HG02973 (cell line): ENCODE results near the gene SPINK1.
"Not testable (repeated sequence)": the region's sequence is repeated elsewhere in the genome, so short reads cannot be mapped to it uniquely, and the experiment has no call there.

ENCODE experiments used
- ATAC-seq: cut with Tn5 transposase; IDR thresholded peaks from one replicate; pipeline ENCODE4 v1.9.1; 2021; ENCODE audit warnings: moderate library complexity; ENCODE audit not compliant: unreplicated experiment

The SPINK1 gene

DNA sequence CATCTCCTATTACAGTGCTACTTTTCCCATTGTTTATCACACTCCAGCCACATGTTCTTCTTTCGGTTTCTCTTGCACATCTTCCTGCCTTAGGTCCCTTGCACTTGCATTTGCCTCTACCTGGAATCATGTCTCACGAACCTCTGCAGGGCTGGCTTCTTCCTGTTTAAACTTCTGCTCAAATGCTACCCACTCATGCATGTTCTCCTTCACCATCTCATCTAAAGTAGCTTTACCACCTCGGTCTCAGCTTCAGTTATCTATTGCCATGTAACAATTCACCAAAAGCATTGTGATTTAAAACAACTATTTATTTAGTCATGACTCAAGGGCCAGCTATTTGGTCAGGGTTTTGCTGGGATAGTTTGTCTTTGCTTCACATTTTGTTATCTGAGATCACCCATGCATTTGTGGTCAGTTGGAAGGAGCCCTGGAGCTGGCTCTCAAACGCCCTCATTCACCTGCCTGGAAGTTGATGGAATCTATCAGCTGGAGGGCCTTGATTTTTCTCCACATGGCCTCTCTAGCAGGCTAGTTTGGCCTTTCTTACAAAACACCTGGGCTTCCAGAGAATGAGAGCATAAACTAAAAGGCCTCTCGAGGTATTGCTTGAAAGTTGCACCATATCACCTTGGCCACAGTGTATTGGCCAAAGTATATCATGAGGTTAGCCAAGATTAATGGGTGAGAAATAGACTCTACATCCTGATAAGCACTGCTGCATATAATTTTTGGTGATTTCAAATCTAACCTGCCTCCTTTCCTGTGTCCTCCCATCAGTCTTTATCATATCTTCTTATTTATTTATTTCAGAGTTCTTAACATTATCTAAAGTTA is 21.4 kb downstream of the SPINK1 start:
- ATAC-seq, result no peak

DNA sequence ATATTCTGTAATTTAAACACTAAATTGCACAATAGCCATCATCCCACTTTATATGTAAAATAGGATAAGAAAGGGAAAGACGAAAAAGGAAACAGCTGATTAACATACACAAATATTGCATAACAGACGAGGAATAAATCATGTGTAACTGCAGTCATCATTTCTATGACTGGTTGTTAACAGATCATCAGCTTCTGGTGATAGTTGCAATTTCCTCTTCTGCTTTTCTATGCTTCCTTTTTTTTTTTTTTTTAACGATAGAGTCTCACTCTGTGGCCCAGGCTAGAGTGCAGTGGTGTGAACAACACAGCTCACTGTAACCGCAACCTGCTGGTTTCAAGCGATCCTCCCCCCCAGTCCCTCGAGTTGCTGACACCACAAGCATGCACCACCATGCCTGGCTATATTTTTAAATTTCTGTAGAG is 26.4 kb downstream of the SPINK1 start:
- peak; percentile 84 for ATAC-seq

DNA sequence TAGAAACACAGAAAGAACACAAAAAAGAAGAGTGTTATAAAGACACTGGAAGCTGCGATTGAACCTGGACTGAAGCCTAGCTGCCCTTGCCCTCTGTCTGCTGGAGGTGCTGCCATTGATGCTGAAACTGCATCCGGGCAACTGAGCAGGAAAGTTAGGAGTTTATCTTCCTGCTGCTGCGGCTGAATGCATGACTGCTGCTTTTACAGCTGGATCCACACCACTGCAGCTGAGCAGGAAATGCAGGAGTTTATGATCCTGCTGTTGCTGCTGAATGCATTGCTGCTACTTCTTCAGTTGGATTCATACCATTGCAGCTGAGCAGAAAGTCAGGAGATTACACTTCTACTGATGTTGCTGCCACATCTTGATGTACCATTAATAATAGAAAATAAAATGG is 27.1 kb downstream of the SPINK1 start:
- ATAC-seq, result no peak

DNA sequence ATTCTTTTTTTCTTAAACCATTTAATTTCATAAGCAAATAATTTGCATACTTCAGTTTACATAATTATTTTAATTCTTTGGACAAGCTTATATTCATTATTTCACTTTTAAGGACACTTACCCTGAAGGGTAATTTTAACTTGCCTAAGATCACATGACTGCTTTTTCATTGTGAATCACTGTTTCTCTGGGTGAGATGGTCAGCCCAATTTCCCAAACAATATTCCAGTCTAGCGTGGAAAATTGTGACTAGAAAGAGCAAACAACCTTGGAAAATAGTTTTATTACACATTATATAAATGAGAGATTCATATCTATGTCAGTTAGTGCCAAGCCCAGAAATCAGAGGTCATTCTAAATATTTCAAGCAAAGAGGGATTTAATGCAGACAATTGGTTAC is 27.5 kb downstream of the SPINK1 start:
- no peak for ATAC-seq

DNA sequence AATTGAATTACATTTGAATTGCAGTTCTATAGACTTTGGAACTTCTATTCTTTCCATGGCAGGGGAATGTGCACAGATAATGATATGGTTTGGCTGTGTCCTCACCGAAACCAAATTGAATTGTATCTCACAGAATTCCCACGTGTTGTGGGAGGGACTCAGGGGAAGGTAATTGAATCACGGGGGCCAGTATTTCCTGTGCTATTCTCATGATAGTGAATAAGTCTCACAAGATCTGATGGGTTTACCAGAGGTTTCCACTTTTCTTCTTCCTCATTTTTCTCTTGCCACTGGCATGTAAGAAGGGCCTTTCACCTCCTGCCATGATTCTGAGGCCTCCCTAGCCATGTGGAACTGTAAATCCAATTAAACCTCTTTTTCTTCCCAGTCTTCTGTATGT is 28.3 kb downstream of the SPINK1 start:
- not testable (repeated sequence) for ATAC-seq

DNA sequence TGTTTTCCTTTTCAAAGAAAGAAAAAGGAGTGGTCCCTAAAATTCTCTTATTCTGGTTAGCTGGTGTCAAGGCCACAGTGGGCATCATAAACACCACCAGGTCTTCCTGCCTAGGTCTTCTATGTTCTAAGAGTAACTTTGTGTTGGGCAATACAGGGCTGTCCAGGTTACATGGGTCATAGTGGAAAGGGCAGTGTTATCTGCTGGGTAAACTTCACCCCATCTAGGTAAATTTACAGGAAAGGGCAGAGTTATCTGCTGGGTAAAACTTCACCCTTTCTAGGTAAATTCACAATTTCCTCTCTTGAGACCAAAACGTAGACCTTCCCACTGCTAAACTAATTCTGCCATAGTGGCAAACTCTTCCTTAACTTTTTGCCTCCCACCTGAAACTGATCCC is 30.0 kb downstream of the SPINK1 start:
- no peak for ATAC-seq

DNA sequence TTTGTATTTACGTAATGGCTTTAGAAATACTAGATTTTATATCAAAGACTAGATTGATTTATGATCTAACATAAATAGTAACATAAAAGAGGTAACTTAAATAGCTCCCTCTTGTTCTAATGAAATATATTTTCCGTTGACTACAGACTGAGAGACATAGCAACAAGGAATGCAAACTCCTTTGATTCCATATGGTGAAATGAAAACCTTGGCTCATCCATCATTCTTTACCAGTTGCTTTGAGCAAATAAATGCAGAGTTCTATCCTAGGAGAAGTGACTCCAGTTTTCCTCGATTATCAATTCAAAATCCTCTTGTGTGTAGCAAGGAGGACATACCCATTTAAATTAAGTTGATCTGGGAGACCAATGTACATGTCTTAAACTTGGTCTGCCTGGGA is 31.0 kb downstream of the SPINK1 start:
- no peak for ATAC-seq

DNA sequence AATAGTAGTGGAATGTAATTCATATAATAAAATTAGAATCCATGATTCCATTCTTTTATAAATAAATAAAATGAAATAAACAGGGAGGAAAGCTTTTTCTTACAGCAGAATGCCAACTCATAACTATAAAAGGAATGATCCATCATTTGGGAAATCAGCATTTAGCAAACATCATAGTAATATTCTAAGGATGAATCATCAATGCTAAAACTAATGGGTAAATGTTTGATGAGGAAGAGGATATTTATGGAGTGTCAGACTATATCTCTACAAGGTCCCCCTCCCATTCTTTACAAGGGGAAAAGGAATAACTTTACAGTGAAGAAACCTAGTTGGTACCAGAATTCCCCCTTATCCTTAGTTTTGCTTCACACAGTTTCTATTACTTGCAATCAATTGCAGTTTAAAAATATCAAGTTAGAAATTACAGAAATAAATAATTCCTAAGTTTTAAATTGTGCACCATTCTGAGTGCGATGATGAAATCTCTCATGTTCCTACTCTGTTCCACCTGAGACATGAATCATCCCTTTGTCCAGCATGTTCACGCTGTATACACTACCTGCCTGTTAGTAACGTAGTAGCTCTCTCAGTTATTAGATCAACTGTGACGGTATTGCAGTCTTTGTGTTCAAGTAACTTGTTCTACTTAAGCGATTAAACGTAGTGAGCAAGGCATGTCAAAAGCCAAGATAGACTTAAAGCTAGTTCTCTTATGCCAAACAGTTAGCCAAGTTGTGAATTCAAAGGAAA is 34.7 kb downstream of the SPINK1 start:
- ATAC-seq, result no peak

DNA sequence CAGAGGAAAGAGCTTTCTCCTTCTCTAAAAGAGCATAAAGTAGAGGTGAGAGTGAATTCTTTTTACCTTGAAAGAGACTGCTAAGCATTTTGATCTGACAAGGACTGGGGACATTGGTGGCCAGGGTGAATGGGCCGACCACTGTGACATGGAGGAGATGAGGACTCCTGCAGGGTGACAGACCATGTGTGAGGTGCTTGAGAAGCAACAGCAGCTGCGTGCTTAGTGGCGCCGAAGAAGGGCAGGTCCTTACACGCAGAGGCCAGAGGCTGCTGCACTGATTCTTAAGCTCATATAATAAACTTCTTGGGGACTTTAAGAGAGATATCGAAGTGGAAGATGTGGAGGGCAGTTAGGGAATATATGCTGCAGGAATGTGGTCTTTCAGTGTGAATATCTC is 40.3 kb downstream of the SPINK1 start:
- ATAC-seq, result no peak

DNA sequence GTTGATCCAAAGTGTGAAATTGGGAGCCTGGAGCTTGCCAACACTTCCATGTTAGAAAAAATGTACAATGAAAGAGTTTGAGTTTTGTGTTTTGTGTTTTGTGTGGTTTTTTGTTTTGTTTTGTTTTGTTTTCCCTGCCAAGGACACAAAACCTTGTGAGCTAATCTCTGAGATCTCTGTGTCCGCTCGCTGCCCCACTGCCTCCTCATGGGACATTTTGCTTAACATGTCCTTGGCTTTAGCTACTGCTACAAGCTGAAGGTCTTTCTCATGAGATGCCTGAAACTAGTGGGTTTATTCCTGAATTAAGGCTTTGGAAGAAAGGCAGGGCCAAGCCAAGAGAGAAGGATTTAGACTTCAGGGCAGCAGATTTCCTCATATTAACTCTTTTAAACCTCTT is 41.7 kb downstream of the SPINK1 start:
- ATAC-seq, result no peak

DNA sequence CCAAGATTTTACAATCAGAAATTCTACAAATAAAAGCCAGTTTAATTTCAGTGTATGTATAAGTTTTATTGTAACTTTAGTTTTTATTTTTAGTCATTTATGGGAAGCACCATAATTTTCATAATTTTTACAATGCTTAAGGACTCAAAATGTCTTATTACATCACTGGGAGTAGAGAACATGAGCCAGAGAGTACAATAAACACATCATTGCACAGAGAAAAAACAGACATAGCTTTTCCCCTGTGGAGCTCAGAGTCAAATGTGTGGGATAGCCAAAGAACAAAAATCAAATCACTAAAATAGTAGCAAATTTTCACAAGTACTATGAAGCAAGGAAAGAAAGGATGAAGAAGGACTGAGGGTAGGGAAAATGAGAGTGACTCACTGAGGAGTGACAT is 43.4 kb downstream of the SPINK1 start:
- no peak for ATAC-seq

DNA sequence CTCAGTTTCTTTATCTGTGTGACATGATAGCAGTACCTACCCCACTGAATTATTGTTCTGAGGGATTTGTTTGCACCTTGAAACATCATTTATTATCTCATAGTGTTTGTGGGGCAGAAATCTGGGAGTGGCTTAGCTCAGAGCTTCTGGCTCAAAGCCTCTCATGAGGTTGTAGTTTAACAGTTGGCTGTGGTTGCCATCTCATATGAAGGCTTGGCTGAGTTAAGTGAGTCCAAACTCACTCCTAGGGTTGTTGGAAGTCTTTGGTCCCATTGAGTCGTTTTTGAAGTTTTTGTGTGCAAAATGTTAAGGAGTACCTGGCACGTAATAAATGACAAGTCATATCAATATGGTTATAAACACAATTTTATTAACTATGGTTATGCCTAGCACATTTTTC is 45.3 kb downstream of the SPINK1 start:
- no peak for ATAC-seq

DNA sequence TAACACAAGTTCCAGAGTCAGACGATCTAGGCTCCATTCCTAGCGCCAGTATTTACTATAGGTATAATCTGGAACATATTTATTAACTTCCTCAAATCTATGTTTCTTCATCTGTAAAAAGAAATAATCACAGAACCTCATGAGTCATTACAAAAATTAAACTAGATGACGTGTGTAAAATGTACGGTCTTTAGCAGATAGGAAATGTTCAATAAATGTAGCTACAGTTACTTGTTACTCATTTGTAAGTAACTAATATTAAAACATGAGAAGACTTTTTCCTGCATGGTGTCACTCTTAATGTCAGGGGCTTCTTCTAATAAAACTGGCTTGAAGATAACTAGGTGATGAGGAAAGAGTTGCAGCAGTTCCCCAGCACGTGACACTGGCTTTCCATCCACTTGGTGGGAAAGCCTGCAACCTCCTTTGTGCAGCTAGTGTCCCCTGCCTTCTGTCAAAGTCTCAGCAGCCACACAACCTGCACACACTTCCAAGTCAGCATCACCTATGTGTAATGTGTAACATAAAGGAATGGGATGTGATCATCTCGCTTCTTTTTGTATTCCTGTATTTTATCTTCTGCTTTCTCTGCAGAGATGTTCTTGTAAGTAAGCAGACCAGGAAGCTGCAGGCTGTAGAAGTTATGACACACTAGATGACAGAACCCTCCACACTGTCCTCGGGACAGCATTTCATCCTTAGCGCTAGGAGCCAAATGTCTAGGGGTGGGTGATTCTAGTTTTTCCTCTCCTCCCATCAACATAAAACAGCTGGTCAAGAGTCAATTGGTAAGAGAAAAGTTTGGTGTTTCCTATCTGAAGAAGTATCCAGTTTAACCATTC is 47.1 kb downstream of the SPINK1 start:
- no peak for ATAC-seq

DNA sequence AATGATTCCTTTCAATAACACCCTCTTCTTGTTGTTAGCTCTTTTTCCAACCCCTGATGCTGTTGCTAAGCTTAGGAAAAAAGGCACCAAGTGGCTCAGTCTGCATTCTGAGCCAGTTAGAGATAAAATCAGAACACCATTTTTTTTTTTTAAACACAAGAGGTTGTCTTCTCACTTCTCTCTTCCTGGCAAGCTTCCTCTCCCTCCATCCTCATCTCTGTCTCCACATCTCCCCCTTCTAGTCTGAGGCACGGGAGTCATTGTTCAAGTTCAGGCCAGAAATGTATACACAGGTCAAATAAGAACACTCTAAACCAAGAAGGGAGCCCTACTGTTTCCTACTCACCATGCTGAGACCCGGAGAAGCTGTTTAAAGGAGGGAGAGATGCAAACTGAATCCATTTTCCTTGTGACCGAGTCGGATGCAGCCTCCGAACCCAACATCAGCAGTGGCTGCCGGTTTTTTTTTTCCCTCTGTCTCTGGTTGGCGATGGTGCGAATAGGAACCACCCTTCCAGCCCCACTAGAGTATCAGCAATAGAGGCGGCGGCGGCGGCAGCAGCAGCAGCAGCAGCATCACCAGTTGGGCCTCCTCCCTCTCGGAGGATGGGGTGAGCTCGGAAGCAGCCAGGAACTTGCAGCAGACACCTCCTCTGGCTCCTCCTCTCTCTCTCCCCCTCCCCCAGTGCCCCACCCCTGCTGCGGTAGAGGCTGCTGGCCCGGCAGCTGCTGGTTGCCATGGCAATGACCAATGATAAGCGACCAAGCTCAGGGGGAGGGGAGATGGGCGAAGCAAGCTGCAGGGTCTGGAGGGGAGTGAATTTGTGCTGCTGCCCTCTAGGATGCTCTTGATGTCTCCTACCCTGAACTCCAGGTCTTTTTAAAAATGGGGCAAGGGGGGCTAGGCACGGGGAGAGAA is 49.1 kb downstream of the SPINK1 start, which contains the start of gene JAKMIP2:
TSS of gene JAKMIP2 (minus strand) at position 619 of the 919 bp plus-strand sequence. CDS start 110,922 bp downstream, outside the sequence.
- peak; percentile 84 for ATAC-seq

DNA sequence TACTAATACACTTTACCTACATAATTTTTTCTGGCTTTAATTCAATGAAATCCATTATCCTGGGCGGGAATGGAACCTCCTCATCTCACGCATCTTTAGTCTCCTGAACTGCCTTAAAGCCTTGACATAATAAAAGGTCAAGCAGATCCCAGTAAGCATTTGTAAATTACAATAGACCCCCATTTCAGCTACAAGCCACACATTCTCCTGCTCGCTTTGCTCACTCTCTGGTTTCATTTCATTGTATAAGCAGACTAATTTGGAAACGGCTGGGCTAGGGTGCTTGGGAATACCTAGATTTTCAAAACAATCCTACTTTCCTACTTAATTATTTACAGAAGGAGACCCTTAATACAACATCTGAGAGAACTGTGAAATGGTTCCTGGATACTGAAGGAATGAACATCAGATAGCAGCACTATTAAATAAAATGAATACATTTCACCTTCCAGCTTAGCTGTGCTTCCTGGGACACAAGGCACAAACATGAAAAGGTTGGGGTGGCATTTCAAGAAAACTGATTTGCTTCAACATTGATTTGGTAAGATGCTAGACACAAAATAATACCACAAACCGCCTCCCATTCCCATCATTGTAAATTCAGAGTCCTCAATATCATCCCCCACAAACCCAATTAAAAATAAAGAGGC is 50.4 kb downstream of the SPINK1 start:
- no peak for ATAC-seq

DNA sequence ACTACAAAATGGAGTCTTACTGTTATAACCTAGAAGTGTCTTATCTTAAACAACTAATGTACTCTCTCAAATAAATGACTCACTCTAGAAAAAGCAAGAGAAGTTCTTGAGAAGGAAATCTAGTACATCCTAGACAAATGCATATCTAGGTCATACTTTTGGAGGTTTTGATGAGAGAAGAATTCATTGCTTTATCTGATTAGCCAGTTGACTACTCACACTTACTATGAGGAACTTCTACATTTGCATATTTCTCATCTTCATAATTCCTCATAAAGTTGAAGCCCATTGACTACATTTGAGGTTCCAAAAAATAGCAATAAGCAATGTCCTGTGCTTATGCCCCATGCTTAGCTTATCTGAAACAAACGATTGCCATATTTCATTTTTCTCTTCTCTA is 51.8 kb downstream of the SPINK1 start:
- no peak for ATAC-seq

DNA sequence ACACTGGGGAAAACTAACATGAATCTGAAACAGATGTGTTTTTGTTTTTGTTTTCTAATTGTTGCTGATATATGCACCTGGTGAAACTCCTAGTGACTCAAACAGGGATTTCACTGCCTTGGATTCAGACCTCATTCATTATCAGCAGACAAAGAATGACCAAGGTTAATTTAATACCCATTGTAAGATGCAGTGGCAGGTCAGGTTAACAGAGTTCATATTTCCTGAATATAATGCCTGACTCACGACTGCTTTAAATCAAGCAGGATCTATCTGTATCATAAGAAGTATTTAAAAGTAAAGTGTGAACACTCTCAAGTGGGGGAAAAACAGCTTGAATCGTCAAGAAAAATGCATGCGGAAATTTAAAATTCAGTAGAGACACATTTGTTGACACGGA is 54.5 kb downstream of the SPINK1 start:
- ATAC-seq, result no peak
